ENCODE results near the gene NT5DC3.

DNA sequence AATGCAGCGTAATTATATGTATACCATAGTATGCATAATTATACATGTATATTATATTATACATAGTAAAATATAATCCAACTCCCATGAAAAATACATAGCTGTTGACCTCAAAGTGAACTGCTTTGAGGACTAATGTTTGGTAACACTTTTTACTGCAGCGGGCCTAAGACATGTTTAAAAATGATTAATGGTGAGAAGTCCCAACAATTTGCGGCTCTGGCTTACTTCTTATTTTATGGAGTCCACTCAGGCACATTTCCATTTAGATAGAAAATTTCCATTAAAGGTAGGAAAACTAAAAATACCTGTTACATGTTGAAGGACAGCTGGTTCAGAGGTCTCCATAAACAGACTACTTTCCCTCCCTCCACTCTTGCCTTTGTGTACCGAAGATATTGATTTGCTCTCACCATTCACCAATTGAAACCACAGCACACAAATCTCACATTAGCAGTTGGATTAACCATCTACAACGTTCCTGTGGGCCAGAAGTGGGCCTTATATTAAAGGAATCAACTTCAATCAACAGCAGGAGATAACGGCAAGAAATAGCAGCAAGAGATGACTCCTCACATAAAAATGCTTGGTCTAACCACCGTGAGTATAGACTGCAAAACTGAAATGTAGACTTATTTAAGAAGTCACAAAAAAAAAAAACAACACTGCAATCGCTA, 14.1 kb upstream of the NT5DC3 start:
- TF ChIP-seq, protein P1, sequence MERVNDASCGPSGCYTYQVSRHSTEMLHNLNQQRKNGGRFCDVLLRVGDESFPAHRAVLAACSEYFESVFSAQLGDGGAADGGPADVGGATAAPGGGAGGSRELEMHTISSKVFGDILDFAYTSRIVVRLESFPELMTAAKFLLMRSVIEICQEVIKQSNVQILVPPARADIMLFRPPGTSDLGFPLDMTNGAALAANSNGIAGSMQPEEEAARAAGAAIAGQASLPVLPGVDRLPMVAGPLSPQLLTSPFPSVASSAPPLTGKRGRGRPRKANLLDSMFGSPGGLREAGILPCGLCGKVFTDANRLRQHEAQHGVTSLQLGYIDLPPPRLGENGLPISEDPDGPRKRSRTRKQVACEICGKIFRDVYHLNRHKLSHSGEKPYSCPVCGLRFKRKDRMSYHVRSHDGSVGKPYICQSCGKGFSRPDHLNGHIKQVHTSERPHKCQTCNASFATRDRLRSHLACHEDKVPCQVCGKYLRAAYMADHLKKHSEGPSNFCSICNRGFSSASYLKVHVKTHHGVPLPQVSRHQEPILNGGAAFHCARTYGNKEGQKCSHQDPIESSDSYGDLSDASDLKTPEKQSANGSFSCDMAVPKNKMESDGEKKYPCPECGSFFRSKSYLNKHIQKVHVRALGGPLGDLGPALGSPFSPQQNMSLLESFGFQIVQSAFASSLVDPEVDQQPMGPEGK (CRISPR knock-in tag; IDR thresholded peaks at IDR 0.05; ENCODE audit: borderline replicate concordance), result no peak
- TF ChIP-seq RARB (CRISPR knock-in tag; IDR thresholded peaks at IDR 0.05) (no peak), ZFP3 (CRISPR knock-in tag; IDR thresholded peaks at IDR 0.05) (no peak), ISL1 (CRISPR knock-in tag; IDR thresholded peaks at IDR 0.05) (no peak), ZNF70 (CRISPR knock-in tag; IDR thresholded peaks at IDR 0.05) (no peak), PPARA (CRISPR knock-in tag; IDR thresholded peaks at IDR 0.05; ENCODE audit: borderline replicate concordance) (no peak), ZNF565 (CRISPR knock-in tag; conservative IDR thresholded peaks at IDR 0.05; ENCODE audit: low read depth) (no peak), ZFP30 (CRISPR knock-in tag; IDR thresholded peaks at IDR 0.05) (no peak), ESRRG (CRISPR knock-in tag; IDR thresholded peaks at IDR 0.05) (no peak), ARNTL (CRISPR knock-in tag; IDR thresholded peaks at IDR 0.05; ENCODE audit: borderline replicate concordance, low read depth) (no peak)
- TF ChIP-seq, protein P2, sequence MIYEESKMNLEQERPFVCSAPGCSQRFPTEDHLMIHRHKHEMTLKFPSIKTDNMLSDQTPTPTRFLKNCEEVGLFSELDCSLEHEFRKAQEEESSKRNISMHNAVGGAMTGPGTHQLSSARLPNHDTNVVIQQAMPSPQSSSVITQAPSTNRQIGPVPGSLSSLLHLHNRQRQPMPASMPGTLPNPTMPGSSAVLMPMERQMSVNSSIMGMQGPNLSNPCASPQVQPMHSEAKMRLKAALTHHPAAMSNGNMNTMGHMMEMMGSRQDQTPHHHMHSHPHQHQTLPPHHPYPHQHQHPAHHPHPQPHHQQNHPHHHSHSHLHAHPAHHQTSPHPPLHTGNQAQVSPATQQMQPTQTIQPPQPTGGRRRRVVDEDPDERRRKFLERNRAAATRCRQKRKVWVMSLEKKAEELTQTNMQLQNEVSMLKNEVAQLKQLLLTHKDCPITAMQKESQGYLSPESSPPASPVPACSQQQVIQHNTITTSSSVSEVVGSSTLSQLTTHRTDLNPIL (CRISPR knock-in tag; IDR thresholded peaks at IDR 0.05; ENCODE audit: low read depth), result no peak
- TF ChIP-seq, protein P3, sequence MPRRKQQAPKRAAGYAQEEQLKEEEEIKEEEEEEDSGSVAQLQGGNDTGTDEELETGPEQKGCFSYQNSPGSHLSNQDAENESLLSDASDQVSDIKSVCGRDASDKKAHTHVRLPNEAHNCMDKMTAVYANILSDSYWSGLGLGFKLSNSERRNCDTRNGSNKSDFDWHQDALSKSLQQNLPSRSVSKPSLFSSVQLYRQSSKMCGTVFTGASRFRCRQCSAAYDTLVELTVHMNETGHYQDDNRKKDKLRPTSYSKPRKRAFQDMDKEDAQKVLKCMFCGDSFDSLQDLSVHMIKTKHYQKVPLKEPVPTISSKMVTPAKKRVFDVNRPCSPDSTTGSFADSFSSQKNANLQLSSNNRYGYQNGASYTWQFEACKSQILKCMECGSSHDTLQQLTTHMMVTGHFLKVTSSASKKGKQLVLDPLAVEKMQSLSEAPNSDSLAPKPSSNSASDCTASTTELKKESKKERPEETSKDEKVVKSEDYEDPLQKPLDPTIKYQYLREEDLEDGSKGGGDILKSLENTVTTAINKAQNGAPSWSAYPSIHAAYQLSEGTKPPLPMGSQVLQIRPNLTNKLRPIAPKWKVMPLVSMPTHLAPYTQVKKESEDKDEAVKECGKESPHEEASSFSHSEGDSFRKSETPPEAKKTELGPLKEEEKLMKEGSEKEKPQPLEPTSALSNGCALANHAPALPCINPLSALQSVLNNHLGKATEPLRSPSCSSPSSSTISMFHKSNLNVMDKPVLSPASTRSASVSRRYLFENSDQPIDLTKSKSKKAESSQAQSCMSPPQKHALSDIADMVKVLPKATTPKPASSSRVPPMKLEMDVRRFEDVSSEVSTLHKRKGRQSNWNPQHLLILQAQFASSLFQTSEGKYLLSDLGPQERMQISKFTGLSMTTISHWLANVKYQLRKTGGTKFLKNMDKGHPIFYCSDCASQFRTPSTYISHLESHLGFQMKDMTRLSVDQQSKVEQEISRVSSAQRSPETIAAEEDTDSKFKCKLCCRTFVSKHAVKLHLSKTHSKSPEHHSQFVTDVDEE (CRISPR knock-in tag; IDR thresholded peaks at IDR 0.05), result no peak

Data from SK-N-SH treated with all-trans-retinoic acid at 6 μM for 48 hours (cell line).